Measurements from ENCODE around the gene IGFL4. TPM values are rescaled to one million over a fixed set of nuclear protein-coding genes. Genes with fewer than 3 reads are reported as not detected.

The IGFL4 gene
- total and polyA plus RNA-seq, 3 donors from 2014 or later: 0.37 to 0.79 (median 0.56) TPM

DNA sequence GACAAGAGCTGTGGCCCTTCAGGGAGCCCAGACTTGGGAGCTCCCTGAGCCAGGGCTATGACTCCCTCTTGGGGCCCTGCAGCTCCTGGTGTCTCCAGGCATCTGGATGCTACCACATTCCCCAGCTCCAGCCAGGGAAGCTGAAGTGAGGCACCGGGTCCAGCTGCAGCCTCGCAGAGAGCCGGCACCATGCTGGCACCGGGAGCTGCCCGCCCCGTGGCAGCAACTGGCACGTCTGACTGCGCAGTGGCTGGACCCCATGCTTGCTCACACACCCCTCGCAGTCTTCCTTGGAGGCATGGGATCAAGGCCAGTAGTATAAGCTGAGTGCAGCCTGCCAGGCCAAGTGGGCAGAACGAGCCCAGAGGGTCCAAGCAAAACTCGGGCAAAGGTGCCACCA, 7.4 kb downstream of the IGFL4 start:
- intact Hi-C loops (cut with DNase I; ENCODE audit: low total_unique reads): no loop called here

DNA sequence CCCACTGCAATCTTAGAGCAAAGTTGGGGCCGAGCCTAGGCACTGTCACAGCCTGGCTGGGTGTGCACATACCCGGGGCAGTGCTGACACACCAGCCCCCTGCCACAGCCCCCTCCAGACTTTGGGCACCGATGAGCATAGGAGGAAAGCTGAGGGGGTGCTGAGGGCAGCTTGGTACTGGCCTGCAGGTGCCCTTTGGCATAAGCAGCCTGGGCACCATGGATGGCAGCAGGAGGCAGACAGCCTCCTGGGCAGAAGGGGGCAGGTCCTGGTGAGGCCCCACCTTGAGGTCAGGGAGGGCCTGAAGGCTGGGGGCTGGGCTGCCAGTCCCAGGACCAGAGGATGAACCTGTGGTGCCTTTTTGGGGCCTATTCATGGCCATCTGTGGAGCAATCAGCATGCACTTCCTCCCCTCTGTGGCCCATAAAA, 8.2 kb downstream of the IGFL4 start:
- intact Hi-C loops (cut with DNase I; ENCODE audit: low total_unique reads): no loop called here
- no peak overlapping the region for H3K27ac ChIP-seq
- H3K4me1 ChIP-seq: no peaks in the 10 kb centered on the region
- no peak for DNase-seq
- no peaks in the 10 kb centered on the region for H3K9me3 ChIP-seq
- no peaks in the 10 kb centered on the region for H3K36me3 ChIP-seq (ENCODE audit: low read depth, missing control alignments)
- H3K4me3 ChIP-seq: no peak overlapping the region
- H3K27me3 ChIP-seq: no peaks in the 10 kb centered on the region
- TF ChIP-seq POLR2A (IDR thresholded peaks at IDR 0.05): no peak
- TF ChIP-seq, protein P1, sequence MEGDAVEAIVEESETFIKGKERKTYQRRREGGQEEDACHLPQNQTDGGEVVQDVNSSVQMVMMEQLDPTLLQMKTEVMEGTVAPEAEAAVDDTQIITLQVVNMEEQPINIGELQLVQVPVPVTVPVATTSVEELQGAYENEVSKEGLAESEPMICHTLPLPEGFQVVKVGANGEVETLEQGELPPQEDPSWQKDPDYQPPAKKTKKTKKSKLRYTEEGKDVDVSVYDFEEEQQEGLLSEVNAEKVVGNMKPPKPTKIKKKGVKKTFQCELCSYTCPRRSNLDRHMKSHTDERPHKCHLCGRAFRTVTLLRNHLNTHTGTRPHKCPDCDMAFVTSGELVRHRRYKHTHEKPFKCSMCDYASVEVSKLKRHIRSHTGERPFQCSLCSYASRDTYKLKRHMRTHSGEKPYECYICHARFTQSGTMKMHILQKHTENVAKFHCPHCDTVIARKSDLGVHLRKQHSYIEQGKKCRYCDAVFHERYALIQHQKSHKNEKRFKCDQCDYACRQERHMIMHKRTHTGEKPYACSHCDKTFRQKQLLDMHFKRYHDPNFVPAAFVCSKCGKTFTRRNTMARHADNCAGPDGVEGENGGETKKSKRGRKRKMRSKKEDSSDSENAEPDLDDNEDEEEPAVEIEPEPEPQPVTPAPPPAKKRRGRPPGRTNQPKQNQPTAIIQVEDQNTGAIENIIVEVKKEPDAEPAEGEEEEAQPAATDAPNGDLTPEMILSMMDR (IDR thresholded peaks at IDR 0.05): no peak
- whole genome bisulfite sequencing, 2 donors: 86 to 95% methylated on average over 2 to 3 of the region's 3 CpGs

More for the DNA sequence above, 7.4 kb downstream of the IGFL4 start:
- DNase-seq: no peak
- no peaks in the 10 kb centered on the region for H3K27me3 ChIP-seq
- no peak overlapping the region for H3K4me3 ChIP-seq
- no peak overlapping the region for H3K27ac ChIP-seq
- no peaks in the 10 kb centered on the region for H3K9me3 ChIP-seq
- TF ChIP-seq POLR2A (IDR thresholded peaks at IDR 0.05): no peak
- TF ChIP-seq, protein P1 (IDR thresholded peaks at IDR 0.05): no peak
- H3K36me3 ChIP-seq (ENCODE audit: low read depth, missing control alignments): no peaks in the 10 kb centered on the region
- no peaks in the 10 kb centered on the region for H3K4me1 ChIP-seq
- WGBS, 2 donors: 94 to 97% methylated on average over 9 to 11 of the region's 11 CpGs

DNA sequence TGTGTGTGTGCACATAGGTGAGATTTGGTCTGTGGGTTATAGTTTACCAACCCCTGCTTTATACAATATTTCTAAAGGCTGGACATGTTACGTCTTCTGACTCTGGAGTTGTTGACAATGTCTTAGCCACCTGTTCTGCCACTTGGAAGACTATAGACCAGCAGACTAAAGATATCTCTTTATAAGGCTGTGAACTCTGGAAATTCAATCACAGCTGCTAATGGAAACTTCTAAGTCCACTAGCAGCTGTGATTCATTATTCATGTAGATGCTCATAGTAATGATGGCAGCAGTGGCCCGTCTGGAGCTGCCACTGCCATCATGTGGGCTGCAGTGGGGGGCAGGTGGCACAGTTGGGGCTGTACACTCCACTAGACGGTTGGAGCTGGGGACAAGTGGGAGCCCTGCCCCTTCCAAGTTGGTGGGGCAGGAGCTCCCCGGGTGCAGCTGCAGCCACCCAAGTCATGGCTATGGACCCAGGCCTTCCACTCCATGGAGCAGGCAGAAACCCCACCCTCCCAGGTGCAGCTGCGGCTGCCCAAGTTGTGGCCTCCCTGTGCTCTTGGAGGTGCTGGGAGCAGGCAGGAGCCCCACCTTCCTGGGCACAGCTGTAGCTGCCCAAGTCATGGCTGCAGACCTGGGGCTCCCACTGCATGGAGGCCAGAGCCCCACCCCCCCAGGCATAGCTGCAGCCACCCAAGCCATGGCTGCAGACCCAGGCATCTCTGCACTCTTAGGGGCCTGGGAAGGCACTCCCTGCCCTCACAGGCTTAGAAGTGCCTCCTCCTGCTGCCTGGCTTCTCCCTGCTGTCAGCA, 8.8 kb downstream of the IGFL4 start:
- Histone ChIP-seq H3K4me3 (no peak overlapping the region), H3K27ac (no peak overlapping the region), H3K4me1 (no peaks in the 10 kb centered on the region), H3K27me3 (no peaks in the 10 kb centered on the region), H3K9me3 (no peaks in the 10 kb centered on the region), H3K36me3 (ENCODE audit: low read depth, missing control alignments) (no peaks in the 10 kb centered on the region)
- TF ChIP-seq, protein P1 (IDR thresholded peaks at IDR 0.05): no peak
- TF ChIP-seq POLR2A (IDR thresholded peaks at IDR 0.05): no peak
- 88 to 96% methylated on average over 2 to 5 of the region's 5 CpGs for WGBS, 2 donors
- no peak for DNase-seq
- intact Hi-C loops (cut with DNase I; ENCODE audit: low total_unique reads): no loop called here

DNA sequence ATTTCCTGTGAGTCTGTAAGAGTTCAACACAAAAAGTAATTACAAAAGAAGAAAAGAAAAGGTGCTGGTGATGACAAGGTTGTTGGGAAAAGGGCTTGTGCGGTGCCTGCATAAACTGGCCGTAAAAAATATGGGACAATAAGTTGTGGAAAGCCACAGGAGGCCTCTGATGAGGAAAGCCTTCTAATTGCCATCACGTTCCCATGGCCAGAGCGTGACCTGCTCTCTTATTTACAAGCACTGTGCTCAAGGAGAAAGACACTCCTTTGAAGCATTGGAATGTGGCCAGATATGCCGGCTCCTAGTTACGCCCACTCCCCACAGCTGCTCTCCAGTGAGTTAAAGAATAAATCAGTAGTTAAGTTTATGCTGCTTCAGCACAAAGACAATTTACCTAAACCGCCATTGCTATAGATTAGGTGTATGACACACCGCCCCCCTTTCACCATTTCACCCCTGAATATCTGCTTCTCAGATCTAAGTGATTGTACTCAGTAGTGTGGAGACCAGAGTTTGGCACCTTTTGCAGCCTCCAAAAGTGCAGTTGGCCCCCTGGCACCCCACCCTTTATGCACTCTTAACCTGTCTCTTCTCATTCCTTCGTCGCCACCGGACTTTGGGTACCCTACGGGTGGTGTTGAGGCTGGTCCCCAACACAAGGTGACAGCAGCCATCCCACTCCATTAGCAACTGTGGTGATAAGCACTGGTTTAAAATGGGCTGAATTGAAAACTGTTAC, 9.8 kb downstream of the IGFL4 start:
- intact Hi-C loops (cut with DNase I; ENCODE audit: low total_unique reads): no loop called here
- no peaks in the 10 kb centered on the region for H3K27me3 ChIP-seq
- WGBS, 2 donors: 60 to 64% methylated on average over 12 of the region's 12 CpGs
- TF ChIP-seq, protein P1 (IDR thresholded peaks at IDR 0.05): no peak
- no peak for TF ChIP-seq POLR2A (IDR thresholded peaks at IDR 0.05)
- no peaks in the 10 kb centered on the region for H3K9me3 ChIP-seq
- H3K36me3 ChIP-seq (ENCODE audit: low read depth, missing control alignments): no peaks in the 10 kb centered on the region
- no peak for DNase-seq
- H3K4me1 ChIP-seq: no peaks in the 10 kb centered on the region
- no peak overlapping the region for H3K4me3 ChIP-seq
- no peak overlapping the region for H3K27ac ChIP-seq

Data from testis (tissue), 3 donors.